HEK293 (cell line): ENCODE data around the gene CPM.
"Not testable (repeated sequence)": the region's sequence is repeated elsewhere in the genome, so short reads cannot be mapped to it uniquely, and the experiment has no call there.

Source experiments
- CTCF ChIA-PET: fragments of 350-600 bp; formaldehyde crosslinking; extraction: SDS; loops from one replicate; lab custom pipeline; 2021; ENCODE audit warnings: antibody characterized with exemption; lab: Yijun Ruan, JAX
- POLR2A ChIA-PET: fragments of 300-600 bp; formaldehyde crosslinking; extraction: SDS; loops from one replicate; lab custom pipeline; 2020; ENCODE audit warnings: antibody characterized with exemption, inconsistent platforms; lab: Yijun Ruan, JAX
- H3K27ac ChIP-seq: fragments of 200-500 bp; sonication (Bioruptor generic); 2 replicates; pipeline ENCODE4 v1.5.1; 2014; ENCODE audit warnings: low read depth, low read length, control low read depth, inconsistent platforms; ENCODE audit errors: extremely low read depth
- H3K36me3 ChIP-seq, 2 experiments: fragments of 200-500 bp in 1 of 2; sonication (Bioruptor generic) in 1 of 2; 1 replicate in 1 of 2; 2 replicates in 1 of 2; pipeline ENCODE4 v1.5.1; 2014 to 2017; ENCODE audit warnings: inconsistent platforms in 2 of 2, low read length in 2 of 2; ENCODE audit not compliant: control insufficient read depth in 2 of 2, insufficient read depth in 1 of 2
- H3K4me1 ChIP-seq: fragments of 200-500 bp; sonication (Bioruptor generic); 2 replicates; pipeline ENCODE4 v1.5.1; 2014; ENCODE audit warnings: mild to moderate bottlenecking, low read length, inconsistent platforms; ENCODE audit not compliant: control insufficient read depth, insufficient read depth
- H3K4me3 ChIP-seq: 2 replicates; pipeline ENCODE4 v1.5.1; 2011; ENCODE audit warnings: low read depth, mild to moderate bottlenecking, control low read depth, low read length, moderate library complexity
- H3K9me3 ChIP-seq: fragments of 200-500 bp; sonication (Bioruptor generic); 2 replicates; pipeline ENCODE4 v1.5.1; 2014; ENCODE audit warnings: low read depth, low read length, inconsistent platforms; ENCODE audit not compliant: control insufficient read depth, insufficient read depth
- BCL11B ChIP-seq: fragments of 450-650 bp; formaldehyde crosslinking; IDR thresholded peaks from 2 replicates; pipeline ENCODE4 v1.5.1; 2016; ENCODE audit warnings: low read depth, missing biosample characterization, missing genetic modification characterization
- KLF10 ChIP-seq: fragments of 450-650 bp; IDR thresholded peaks from 2 replicates; pipeline ENCODE4 v1.5.1; 2018; ENCODE audit warnings: missing biosample characterization, mild to moderate bottlenecking, missing genetic modification characterization
- MZF1 ChIP-seq: fragments of 450-650 bp; formaldehyde crosslinking; IDR thresholded peaks from 2 replicates; pipeline ENCODE4 v1.5.1; 2017; ENCODE audit warnings: missing biosample characterization, missing genetic modification characterization, borderline replicate concordance
- OVOL3 ChIP-seq: fragments of 450-650 bp; formaldehyde crosslinking; IDR thresholded peaks from 2 replicates; pipeline ENCODE4 v1.5.1; 2016; ENCODE audit warnings: missing biosample characterization, missing genetic modification characterization
- PATZ1 ChIP-seq: fragments of 450-650 bp; formaldehyde crosslinking; IDR thresholded peaks from 2 replicates; pipeline ENCODE4 v1.5.1; 2016; ENCODE audit warnings: missing biosample characterization, missing genetic modification characterization
- PRDM1 ChIP-seq: fragments of 450-650 bp; formaldehyde crosslinking; IDR thresholded peaks from 2 replicates; pipeline ENCODE4; 2016; ENCODE audit warnings: missing biosample characterization, missing genetic modification characterization
- RBAK ChIP-seq: fragments of 450-650 bp; formaldehyde crosslinking; IDR thresholded peaks from 2 replicates; pipeline ENCODE4 v1.5.1; 2016; ENCODE audit warnings: missing biosample characterization, missing genetic modification characterization
- SP7 ChIP-seq: fragments of 450-650 bp; formaldehyde crosslinking; IDR thresholded peaks from 2 replicates; pipeline ENCODE4 v1.5.1; 2016; ENCODE audit warnings: missing biosample characterization, missing genetic modification characterization
- YY2 ChIP-seq: fragments of 450-650 bp; formaldehyde crosslinking; IDR thresholded peaks from 2 replicates; pipeline ENCODE4 v1.5.1; 2016; ENCODE audit warnings: missing biosample characterization, missing genetic modification characterization
- ZBTB11 ChIP-seq: fragments of 450-650 bp; formaldehyde crosslinking; conservative IDR thresholded peaks from 2 replicates; pipeline ENCODE4 v1.5.1; 2016; ENCODE audit warnings: low read depth, missing biosample characterization, missing genetic modification characterization
- ZBTB7A ChIP-seq: fragments of 450-650 bp; formaldehyde crosslinking; IDR thresholded peaks from 2 replicates; pipeline ENCODE4 v1.5.1; 2016; ENCODE audit warnings: low read depth, missing biosample characterization, missing genetic modification characterization
- ZFHX2 ChIP-seq: fragments of 450-650 bp; formaldehyde crosslinking; conservative IDR thresholded peaks from 2 replicates; pipeline ENCODE4 v1.5.1; 2016; ENCODE audit warnings: missing biosample characterization, missing genetic modification characterization
- ZNF146 ChIP-seq: fragments of 450-650 bp; formaldehyde crosslinking; IDR thresholded peaks from 2 replicates; pipeline ENCODE4 v1.5.1; 2016; ENCODE audit warnings: missing biosample characterization, missing genetic modification characterization
- ZNF174 ChIP-seq: fragments of 450-650 bp; formaldehyde crosslinking; IDR thresholded peaks from 2 replicates; pipeline ENCODE4 v1.5.0; 2017; ENCODE audit warnings: missing biosample characterization, mild to moderate bottlenecking, missing genetic modification characterization
- ZNF175 ChIP-seq: fragments of 450-650 bp; formaldehyde crosslinking; IDR thresholded peaks from 2 replicates; pipeline ENCODE4 v1.5.1; 2016; ENCODE audit warnings: missing biosample characterization, missing genetic modification characterization
- ZNF266 ChIP-seq: fragments of 450-650 bp; formaldehyde crosslinking; IDR thresholded peaks from 2 replicates; pipeline ENCODE4 v1.5.1; 2016; ENCODE audit warnings: missing biosample characterization, missing genetic modification characterization, low read depth
- ZNF335 ChIP-seq: fragments of 450-650 bp; formaldehyde crosslinking; conservative IDR thresholded peaks from 2 replicates; pipeline ENCODE4 v1.5.1; 2016; ENCODE audit warnings: missing biosample characterization, missing genetic modification characterization
- ZNF571 ChIP-seq: fragments of 450-650 bp; formaldehyde crosslinking; IDR thresholded peaks from 2 replicates; pipeline ENCODE4 v1.5.0; 2017; ENCODE audit warnings: missing biosample characterization, missing genetic modification characterization
- ZNF645 ChIP-seq: fragments of 450-650 bp; formaldehyde crosslinking; IDR thresholded peaks from 2 replicates; pipeline ENCODE4; 2016; ENCODE audit warnings: missing biosample characterization, missing genetic modification characterization
- ZNF670 ChIP-seq: fragments of 450-650 bp; formaldehyde crosslinking; IDR thresholded peaks from 2 replicates; pipeline ENCODE4 v1.5.1; 2016; ENCODE audit warnings: missing biosample characterization, missing genetic modification characterization, low read depth

CPM gene

DNA sequence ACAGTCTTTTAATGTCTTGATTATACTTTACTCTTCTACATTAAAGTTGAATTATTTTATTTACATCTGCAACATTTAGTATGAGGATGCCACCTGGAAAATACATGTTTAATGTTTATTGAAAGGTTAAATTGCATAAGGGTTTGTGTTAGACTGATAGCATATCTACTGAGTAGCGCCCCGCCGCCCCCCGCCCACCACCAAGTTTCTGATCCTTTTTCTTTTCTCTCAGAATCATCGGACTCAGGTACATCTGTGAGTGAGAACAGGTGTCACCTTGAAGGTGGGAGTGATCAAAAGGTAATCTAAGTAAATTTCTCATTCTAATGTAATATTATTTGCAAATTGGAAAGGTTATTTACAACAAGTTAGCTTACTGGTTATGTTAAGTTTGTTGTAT, 108.8 kb downstream of the CPM start:
- Histone ChIP-seq H3K36me3 (peaks cover 87 to 99% of the 10 kb centered on the region in 2 experiments), H3K27ac (no peak overlapping the region), H3K4me1 (no peaks in the 10 kb centered on the region)
- CTCF ChIA-PET = interaction anchor here (0.7 kb wide), 1 partner anchor 601 kb away, joined by 3 read pairs; no protein-coding TSS in a partner anchor
- POLR2A ChIA-PET = interaction anchor here (0.8 to 1.1 kb wide), 2 partner anchors 9 to 16 kb away, joined by 3 to 4 read pairs; partner anchors contain the start of gene MDM2
- no peak for TF ChIP-seq SP7 (tag by site-specific recombination)
- TF ChIP-seq RBAK (tag by site-specific recombination) = no peak
- no peak for TF ChIP-seq ZNF175
- no peak for TF ChIP-seq ZNF335 (tag by site-specific recombination)
- no peak for TF ChIP-seq YY2 (tag by site-specific recombination)
- TF ChIP-seq OVOL3 (tag by site-specific recombination) = no peak
- no peak for TF ChIP-seq KLF10
- no peak for TF ChIP-seq MZF1 (tag by site-specific recombination)
- no peak for TF ChIP-seq ZNF266 (tag by site-specific recombination)
- TF ChIP-seq ZNF670 (tag by site-specific recombination) = no peak
- no peak for TF ChIP-seq ZFHX2 (tag by site-specific recombination)
- TF ChIP-seq, all 188 proteins: peak for 0
- no peaks in the 10 kb centered on the region for H3K9me3 ChIP-seq
- no peak overlapping the region for H3K4me3 ChIP-seq

- POLR2A ChIA-PET = interaction anchor here (1.1 kb wide), 1 partner anchor 16 kb away, joined by 4 read pairs; the partner anchor contains the start of gene MDM2
- Histone ChIP-seq H3K4me3 (no peak overlapping the region), H3K9me3 (no peaks in the 10 kb centered on the region)
- 0 out of 2 replicates have a peak, but pooled peaks have one; percentile 3 for TF ChIP-seq PRDM1 (tag by site-specific recombination)
- no peak for TF ChIP-seq ZNF645 (tag by site-specific recombination)
- TF ChIP-seq, all 188 proteins: peak for 1
- H3K4me1 ChIP-seq = no peaks in the 10 kb centered on the region
- peaks cover 91 to 99% of the 10 kb centered on the region in 2 experiments for H3K36me3 ChIP-seq
- CTCF ChIA-PET = no interaction called here
- H3K27ac ChIP-seq = no peak overlapping the region
Measured at GRCh38 chr12:68823696-68824095, 109.3 kb downstream of the CPM start.

- Histone ChIP-seq H3K9me3 (no peaks in the 10 kb centered on the region), H3K4me1 (no peaks in the 10 kb centered on the region), H3K36me3 (peaks cover 96 to 98% of the 10 kb centered on the region in 2 experiments), H3K27ac (no peak overlapping the region), H3K4me3 (no peak overlapping the region)
- TF ChIP-seq ZBTB11 (tag by site-specific recombination) (no peak), BCL11B (no peak), ZNF571 (tag by site-specific recombination) (no peak), ZNF146 (tag by site-specific recombination) (no peak), ZBTB7A (tag by site-specific recombination) (no peak), ZNF174 (tag by site-specific recombination) (no peak), PATZ1 (tag by site-specific recombination) (no peak)
- ChIA-PET POLR2A (interaction anchor here (0.8 kb wide), 1 partner anchor 14 kb away, joined by 3 read pairs; the partner anchor contains the start of gene MDM2), CTCF (interaction anchor here (3.5 kb wide), 1 partner anchor 9 kb away, joined by 15 read pairs; no protein-coding TSS in a partner anchor)
Measured at GRCh38 chr12:68821357-68822188, 111.4 kb downstream of the CPM start.

- peaks cover 96% of the 10 kb centered on the region in 2 experiments for H3K36me3 ChIP-seq
- not testable (repeated sequence) for H3K9me3 ChIP-seq, H3K4me3 ChIP-seq, H3K4me1 ChIP-seq
- ChIA-PET POLR2A (interaction anchor here (0.6 kb wide), 1 partner anchor 11 kb away, joined by 3 read pairs; no protein-coding TSS in a partner anchor), CTCF (interaction anchor here (1.1 to 3.5 kb wide), 3 partner anchors 8 to 11 kb away, joined by 3 to 15 read pairs (median 4); partner anchors contain the start of gene MDM2)
- H3K27ac ChIP-seq = peak overlapping the region; percentile 11; the same call in 1 of the 2 replicates
Measured at GRCh38 chr12:68819481-68819880, 113.5 kb downstream of the CPM start.
